ENCODE results near the gene TLCD3A.

- TF ChIP-seq CTCF (IDR thresholded peaks at IDR 0.05; ENCODE audit: low read depth, low read length, poor library complexity, severe bottlenecking) (no peak), EZH2phosphoT487 (IDR thresholded peaks at IDR 0.05; ENCODE audit: borderline replicate concordance, low read length) (no peak)
Measured at GRCh38 chr17:767076-767475, 34.7 kb downstream of the TLCD3A start.

All from DOHH2 (cell line).